Measurements from ENCODE around the gene MAF.

DNA sequence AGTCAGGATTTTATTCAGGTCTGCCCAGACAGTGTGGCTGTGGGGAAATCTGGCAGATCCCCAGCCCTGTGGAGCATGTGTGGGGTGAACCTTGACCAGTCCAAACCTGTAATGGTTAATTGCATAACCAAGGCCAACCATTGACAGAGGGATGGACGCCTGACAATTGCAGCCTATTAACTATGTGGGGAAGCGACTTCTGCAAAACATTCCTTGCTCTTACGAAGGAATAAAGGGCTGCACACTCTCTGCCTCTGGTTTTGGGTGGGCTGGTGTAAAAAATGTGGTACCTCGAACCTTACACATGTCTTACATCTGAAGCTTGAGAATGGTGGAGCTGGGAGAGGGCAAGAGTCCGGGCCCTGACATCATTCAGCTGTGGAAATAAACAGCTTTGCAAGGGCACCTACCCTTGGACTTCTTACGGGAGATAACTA, 35.8 kb downstream of the MAF start:
- TF ChIP-seq, protein P1, sequence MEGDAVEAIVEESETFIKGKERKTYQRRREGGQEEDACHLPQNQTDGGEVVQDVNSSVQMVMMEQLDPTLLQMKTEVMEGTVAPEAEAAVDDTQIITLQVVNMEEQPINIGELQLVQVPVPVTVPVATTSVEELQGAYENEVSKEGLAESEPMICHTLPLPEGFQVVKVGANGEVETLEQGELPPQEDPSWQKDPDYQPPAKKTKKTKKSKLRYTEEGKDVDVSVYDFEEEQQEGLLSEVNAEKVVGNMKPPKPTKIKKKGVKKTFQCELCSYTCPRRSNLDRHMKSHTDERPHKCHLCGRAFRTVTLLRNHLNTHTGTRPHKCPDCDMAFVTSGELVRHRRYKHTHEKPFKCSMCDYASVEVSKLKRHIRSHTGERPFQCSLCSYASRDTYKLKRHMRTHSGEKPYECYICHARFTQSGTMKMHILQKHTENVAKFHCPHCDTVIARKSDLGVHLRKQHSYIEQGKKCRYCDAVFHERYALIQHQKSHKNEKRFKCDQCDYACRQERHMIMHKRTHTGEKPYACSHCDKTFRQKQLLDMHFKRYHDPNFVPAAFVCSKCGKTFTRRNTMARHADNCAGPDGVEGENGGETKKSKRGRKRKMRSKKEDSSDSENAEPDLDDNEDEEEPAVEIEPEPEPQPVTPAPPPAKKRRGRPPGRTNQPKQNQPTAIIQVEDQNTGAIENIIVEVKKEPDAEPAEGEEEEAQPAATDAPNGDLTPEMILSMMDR (conservative IDR thresholded peaks at IDR 0.05; ENCODE audit: low read depth, low read length) = no peak
- TF ChIP-seq EZH2 (IDR thresholded peaks at IDR 0.05; ENCODE audit: borderline replicate concordance, low read depth, low read length, poor library complexity, severe bottlenecking) = no peak

Data from A673 (cell line).